Transverse colon (tissue), 4 donors: ENCODE data around the gene RSPH9. TPM values are rescaled to one million over a fixed set of nuclear protein-coding genes. Genes with fewer than 3 reads are reported as not detected.
A peak's percentile ranks its signal among the peaks of the same experiment; 100 is the strongest.

Source experiments
- DNase-seq: peaks from one replicate; pipeline ENCODE4 v3.0.0-alpha.2; 2019
- H3K27ac ChIP-seq, 4 donors: fragments of 200-600 bp; sonication (generic); 2 replicates each; pipeline ENCODE4 v1.5.1; 2016 to 2018; ENCODE audit warnings: inconsistent platforms in 4 of 4
- H3K27me3 ChIP-seq: fragments of 200-600 bp; sonication (generic); 2 replicates; pipeline ENCODE4 v1.5.1; 2017; ENCODE audit warnings: inconsistent platforms
- H3K36me3 ChIP-seq, 4 donors: fragments of 200-600 bp; sonication (generic); 2 replicates each; pipeline ENCODE4 v1.5.1; 2017 to 2019; ENCODE audit warnings: inconsistent platforms in 4 of 4
- H3K4me1 ChIP-seq, 4 donors: fragments of 200-600 bp; sonication (generic); 2 replicates each; pipeline ENCODE4 v1.5.1; 2017 to 2020; ENCODE audit warnings: inconsistent platforms in 4 of 4
- H3K4me3 ChIP-seq, 4 donors: fragments of 200-600 bp; sonication (generic); 1 replicate in 1 of 4; 2 replicates in 3 of 4; pipeline versions ENCODE4 v1.5.1 to v1.6.1; 2017 to 2019; ENCODE audit warnings: inconsistent platforms in 4 of 4
- H3K9me3 ChIP-seq, 2 donors: fragments of 200-600 bp; sonication (generic); 2 replicates each; pipeline ENCODE4 v1.5.1; 2017 to 2019; ENCODE audit warnings: inconsistent platforms in 2 of 2
- CTCF ChIP-seq, 5 experiments: fragments of 200-600 bp in 3 of 5; fragments of 450-650 bp in 2 of 5; sonication (generic) in 3 of 5; IDR thresholded peaks; 1 replicate in 2 of 5; 2 replicates in 3 of 5; pipeline ENCODE4 v1.5.1; 2016 to 2017; ENCODE audit warnings: antibody characterized with exemption in 5 of 5, inconsistent platforms in 3 of 5, mild to moderate bottlenecking in 2 of 5, moderate library complexity in 1 of 5
- EP300 ChIP-seq: sonication (generic); formaldehyde crosslinking; IDR thresholded peaks from one replicate; pipeline ENCODE4 v1.6.1; 2017; ENCODE audit warnings: antibody characterized with exemption, low read depth
- POLR2A ChIP-seq: fragments of 450-650 bp; IDR thresholded peaks from one replicate; pipeline ENCODE4 v1.6.1; 2016; ENCODE audit warnings: antibody characterized with exemption, mild to moderate bottlenecking, moderate library complexity
- POLR2AphosphoS5 ChIP-seq, 3 donors: sonication (generic); formaldehyde crosslinking; IDR thresholded peaks; one replicate each; pipeline ENCODE4 v1.6.1; 2016; ENCODE audit warnings: antibody characterized with exemption in 3 of 3
- WGBS, 2 donors: methylation state at CpG; one replicate each; pipeline ENCODE4 v1.1.5; 2018; ENCODE audit warnings: low coverage in 1 of 2; 5-methylcytosine and 5-hydroxymethylcytosine counted together
- in situ Hi-C, 4 donors: fragments of 200-750 bp; cut with MboI; loops; one replicate each; pipeline versions ENCODE4 v1.15.0 to v1.15.1; 2017; ENCODE audit warnings: low sequenced_read_pairs in 3 of 4, low pct_ligation_motif_present in 1 of 4, low pct_unique_long_range_greater_than_20kb in 1 of 4
- intact Hi-C: fragments of 100-400 bp; cut with DNase I; formaldehyde crosslinking; loops from one replicate; pipeline ENCODE4 v1.15.1; 2023; ENCODE audit warnings: low total_unique reads
- total RNA-seq, 4 donors: library from RNA; depleted of rRNA; stranded (reverse); fragments of >200 nt; gene quantifications; one replicate each; pipeline ENCODE4 v1.1.0, GENCODE V29; 2016

Gene RSPH9
- total RNA-seq, 4 donors from 2014 or later: not detected

- in situ Hi-C loops: no loop called here
- TF ChIP-seq CTCF (IDR thresholded peaks at IDR 0.05): no peak
- TF ChIP-seq POLR2A: no peak
- no peak for TF ChIP-seq POLR2AphosphoS5 (IDR thresholded peaks at IDR 0.05)
- no peak for TF ChIP-seq EP300
- Histone ChIP-seq H3K9me3 (no peaks in the 10 kb centered on the region), H3K4me3 (no peak overlapping the region), H3K27ac (peak overlapping the region; percentile 32 to 66 (median 57)), H3K27me3 (no peaks in the 10 kb centered on the region), H3K4me1 (peaks cover 0 to 62% (median 49%) of the 10 kb centered on the region in 4 donors), H3K36me3 (peaks cover 0 to 16% (median 2%) of the 10 kb centered on the region in 4 donors)
- DNase-seq: no peak
- intact Hi-C loops: no loop called here
- WGBS, 2 donors: 52 to 61% methylated on average over 3 to 5 of the region's 5 CpGs
Observed at GRCh38 chr6:43681303-43681702, 36.5 kb downstream of the RSPH9 start.

GRCh38 chr6:43682724-43683429 is 38.0 kb downstream of the RSPH9 start:
- Histone ChIP-seq H3K4me1 (peaks cover 5 to 64% (median 54%) of the 10 kb centered on the region in 4 donors), H3K9me3 (no peaks in the 10 kb centered on the region), H3K36me3 (peaks cover 0 to 6% (median 0%) of the 10 kb centered on the region in 4 donors), H3K4me3 (no peak overlapping the region), H3K27ac (peak overlapping the region in 2 of 4 donors; percentile 64 to 66), H3K27me3 (no peaks in the 10 kb centered on the region)
- no peak for TF ChIP-seq EP300
- intact Hi-C loops (no loop called here), in situ Hi-C loops (no loop called here)
- 67 to 72% methylated on average over 5 to 8 of the region's 8 CpGs for WGBS, 2 donors
- no peak for DNase-seq

GRCh38 chr6:43683708-43684455 is 39.0 kb downstream of the RSPH9 start:
- H3K27ac ChIP-seq: peak overlapping the region in 2 of 4 donors; percentile 32 to 43
- H3K4me1 ChIP-seq: peaks cover 8 to 68% (median 57%) of the 10 kb centered on the region in 4 donors
- H3K27me3 ChIP-seq: no peaks in the 10 kb centered on the region
- intact Hi-C loops (no loop called here), in situ Hi-C loops (no loop called here)
- H3K36me3 ChIP-seq: peaks cover 0 to 6% (median 0%) of the 10 kb centered on the region in 4 donors
- no peak for DNase-seq
- no peaks in the 10 kb centered on the region for H3K9me3 ChIP-seq
- no peak overlapping the region for H3K4me3 ChIP-seq
- TF ChIP-seq POLR2AphosphoS5 (IDR thresholded peaks at IDR 0.05): no peak
- no peak for TF ChIP-seq EP300
- no peak for TF ChIP-seq CTCF (IDR thresholded peaks at IDR 0.05)
- no peak for TF ChIP-seq POLR2A
- 44% methylated on average over 1 of the region's 1 CpG; no CpG with 5 or more reads in 1 of the 2 donors for WGBS, 2 donors

GRCh38 chr6:43687079-43687436 is 42.2 kb downstream of the RSPH9 start:
- intact Hi-C loops: no loop called here
- TF ChIP-seq CTCF (IDR thresholded peaks at IDR 0.05): no peak
- peak overlapping the region; percentile 79 to 97 (median 84) for H3K4me3 ChIP-seq
- no peaks in the 10 kb centered on the region for H3K36me3 ChIP-seq
- no peaks in the 10 kb centered on the region for H3K9me3 ChIP-seq
- peak overlapping the region; percentile 80 to 90 (median 84) for H3K27ac ChIP-seq
- WGBS, 2 donors: 9% methylated on average over 10 of the region's 10 CpGs; no CpG with 5 or more reads in 1 of the 2 donors
- peaks cover 8 to 50% (median 45%) of the 10 kb centered on the region in 4 donors for H3K4me1 ChIP-seq
- in situ Hi-C loops: no loop called here
- DNase-seq: no peak
- H3K27me3 ChIP-seq: no peaks in the 10 kb centered on the region
